Tibial nerve (tissue), 3 donors: ENCODE measurements around the gene PROM2.

Source experiments
- EP300 ChIP-seq, 2 donors: sonication (generic); formaldehyde crosslinking; IDR thresholded peaks; one replicate each; pipeline ENCODE4 v1.6.1; 2017; ENCODE audit warnings: antibody characterized with exemption in 2 of 2, mild to moderate bottlenecking in 1 of 2
- POLR2A ChIP-seq, 2 donors: fragments of 450-650 bp; IDR thresholded peaks; one replicate each; pipeline ENCODE4 v1.6.1; 2017; ENCODE audit warnings: antibody characterized with exemption in 2 of 2, mild to moderate bottlenecking in 2 of 2, moderate library complexity in 2 of 2

- no peak for TF ChIP-seq POLR2A (IDR thresholded peaks at IDR 0.05)
- TF ChIP-seq EP300 (IDR thresholded peaks at IDR 0.05): no peak
These were observed 26.2 kb downstream of the PROM2 start for GRCh38 chr2:95300450-95300849.
